ENCODE data around the gene KRT72.

DNA sequence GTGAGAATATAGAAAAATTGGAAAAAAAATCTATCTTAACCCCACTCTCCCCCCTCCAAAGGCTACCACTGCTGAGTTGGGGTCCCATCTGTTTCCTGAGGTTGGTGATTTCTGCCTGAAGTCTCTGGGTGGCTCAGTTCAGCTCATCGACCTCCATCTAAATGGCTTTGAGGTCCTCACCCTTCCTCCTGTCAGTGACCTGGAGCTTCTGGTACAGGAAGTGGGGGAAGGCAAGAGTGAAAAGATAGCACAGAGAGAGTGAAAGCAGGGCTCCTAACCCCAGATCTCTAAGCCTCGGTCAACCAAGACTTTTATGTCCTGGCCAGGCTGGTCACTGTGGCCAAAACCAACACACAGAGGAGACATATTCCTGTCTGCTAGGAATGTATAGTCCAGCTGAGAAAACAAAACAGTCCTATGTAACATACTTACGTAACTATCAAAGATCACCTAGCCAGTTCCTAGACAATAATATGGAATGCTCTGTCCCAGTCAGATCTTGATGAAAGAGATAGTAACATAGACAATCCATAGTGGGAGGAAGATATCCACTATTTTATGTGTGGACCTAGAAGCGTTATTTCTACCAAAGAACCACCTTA, 29.4 kb upstream of the KRT72 start:
- TF ChIP-seq, protein P1, sequence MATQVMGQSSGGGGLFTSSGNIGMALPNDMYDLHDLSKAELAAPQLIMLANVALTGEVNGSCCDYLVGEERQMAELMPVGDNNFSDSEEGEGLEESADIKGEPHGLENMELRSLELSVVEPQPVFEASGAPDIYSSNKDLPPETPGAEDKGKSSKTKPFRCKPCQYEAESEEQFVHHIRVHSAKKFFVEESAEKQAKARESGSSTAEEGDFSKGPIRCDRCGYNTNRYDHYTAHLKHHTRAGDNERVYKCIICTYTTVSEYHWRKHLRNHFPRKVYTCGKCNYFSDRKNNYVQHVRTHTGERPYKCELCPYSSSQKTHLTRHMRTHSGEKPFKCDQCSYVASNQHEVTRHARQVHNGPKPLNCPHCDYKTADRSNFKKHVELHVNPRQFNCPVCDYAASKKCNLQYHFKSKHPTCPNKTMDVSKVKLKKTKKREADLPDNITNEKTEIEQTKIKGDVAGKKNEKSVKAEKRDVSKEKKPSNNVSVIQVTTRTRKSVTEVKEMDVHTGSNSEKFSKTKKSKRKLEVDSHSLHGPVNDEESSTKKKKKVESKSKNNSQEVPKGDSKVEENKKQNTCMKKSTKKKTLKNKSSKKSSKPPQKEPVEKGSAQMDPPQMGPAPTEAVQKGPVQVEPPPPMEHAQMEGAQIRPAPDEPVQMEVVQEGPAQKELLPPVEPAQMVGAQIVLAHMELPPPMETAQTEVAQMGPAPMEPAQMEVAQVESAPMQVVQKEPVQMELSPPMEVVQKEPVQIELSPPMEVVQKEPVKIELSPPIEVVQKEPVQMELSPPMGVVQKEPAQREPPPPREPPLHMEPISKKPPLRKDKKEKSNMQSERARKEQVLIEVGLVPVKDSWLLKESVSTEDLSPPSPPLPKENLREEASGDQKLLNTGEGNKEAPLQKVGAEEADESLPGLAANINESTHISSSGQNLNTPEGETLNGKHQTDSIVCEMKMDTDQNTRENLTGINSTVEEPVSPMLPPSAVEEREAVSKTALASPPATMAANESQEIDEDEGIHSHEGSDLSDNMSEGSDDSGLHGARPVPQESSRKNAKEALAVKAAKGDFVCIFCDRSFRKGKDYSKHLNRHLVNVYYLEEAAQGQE (IDR thresholded peaks at IDR 0.05), result no peak
- TF ChIP-seq, protein P2, sequence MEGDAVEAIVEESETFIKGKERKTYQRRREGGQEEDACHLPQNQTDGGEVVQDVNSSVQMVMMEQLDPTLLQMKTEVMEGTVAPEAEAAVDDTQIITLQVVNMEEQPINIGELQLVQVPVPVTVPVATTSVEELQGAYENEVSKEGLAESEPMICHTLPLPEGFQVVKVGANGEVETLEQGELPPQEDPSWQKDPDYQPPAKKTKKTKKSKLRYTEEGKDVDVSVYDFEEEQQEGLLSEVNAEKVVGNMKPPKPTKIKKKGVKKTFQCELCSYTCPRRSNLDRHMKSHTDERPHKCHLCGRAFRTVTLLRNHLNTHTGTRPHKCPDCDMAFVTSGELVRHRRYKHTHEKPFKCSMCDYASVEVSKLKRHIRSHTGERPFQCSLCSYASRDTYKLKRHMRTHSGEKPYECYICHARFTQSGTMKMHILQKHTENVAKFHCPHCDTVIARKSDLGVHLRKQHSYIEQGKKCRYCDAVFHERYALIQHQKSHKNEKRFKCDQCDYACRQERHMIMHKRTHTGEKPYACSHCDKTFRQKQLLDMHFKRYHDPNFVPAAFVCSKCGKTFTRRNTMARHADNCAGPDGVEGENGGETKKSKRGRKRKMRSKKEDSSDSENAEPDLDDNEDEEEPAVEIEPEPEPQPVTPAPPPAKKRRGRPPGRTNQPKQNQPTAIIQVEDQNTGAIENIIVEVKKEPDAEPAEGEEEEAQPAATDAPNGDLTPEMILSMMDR (IDR thresholded peaks at IDR 0.05; ENCODE audit: low read depth, low read length, missing input control), result no peak
- no peak for TF ChIP-seq GABPA (IDR thresholded peaks at IDR 0.05 in 1 of 2, conservative IDR thresholded peaks at IDR 0.05 in 1 of 2)
- TF ChIP-seq TAF1 (conservative IDR thresholded peaks at IDR 0.05), result no peak
- TF ChIP-seq RXRA (IDR thresholded peaks at IDR 0.05), result no peak
- TF ChIP-seq MAX (IDR thresholded peaks at IDR 0.05), result no peak

All from liver (tissue), 3 donors.